Iris pigment epithelial cell (primary cell): ENCODE measurements around the gene FHOD3.
"Not testable (repeated sequence)": the region's sequence is repeated elsewhere in the genome, so short reads cannot be mapped to it uniquely, and the experiment has no call there.

ENCODE experiments used
- DNase-seq: peaks from one replicate; pipeline ENCODE4 v3.0.0-alpha.2; 2011; ENCODE audit warnings: low read depth

The FHOD3 gene

GRCh38 chr18:36757081-36757480 lies 459.6 kb downstream of the FHOD3 start:
- peak; percentile 59 for DNase-seq

- DNase-seq = no peak
Observed at GRCh38 chr18:36757991-36758390, 460.5 kb downstream of the FHOD3 start.

GRCh38 chr18:36758623-36759022 lies 461.1 kb downstream of the FHOD3 start:
- no peak for DNase-seq

GRCh38 chr18:36759167-36759776 lies 461.8 kb downstream of the FHOD3 start:
- DNase-seq = no peak

- DNase-seq = no peak
Observed at GRCh38 chr18:36760598-36760997, 463.1 kb downstream of the FHOD3 start.

- DNase-seq = no peak
Observed at GRCh38 chr18:36761186-36761698, 463.7 kb downstream of the FHOD3 start.

- peak; percentile 22 for DNase-seq
Observed at GRCh38 chr18:36762074-36762473, 464.6 kb downstream of the FHOD3 start.

GRCh38 chr18:36762965-36763364 lies 465.5 kb downstream of the FHOD3 start:
- not testable (repeated sequence) for DNase-seq

GRCh38 chr18:36766836-36767235 lies 469.3 kb downstream of the FHOD3 start:
- DNase-seq = no peak

- DNase-seq = peak; percentile 9
Observed at GRCh38 chr18:36769172-36769571, 471.7 kb downstream of the FHOD3 start.

GRCh38 chr18:36769611-36770314 lies 472.2 kb downstream of the FHOD3 start:
- peak; percentile 15 for DNase-seq

GRCh38 chr18:36770315-36770946 lies 472.9 kb downstream of the FHOD3 start:
- DNase-seq = peak; percentile 17

- no peak for DNase-seq
Observed at GRCh38 chr18:36771245-36771644, 473.7 kb downstream of the FHOD3 start.

GRCh38 chr18:36772241-36772723 lies 474.8 kb downstream of the FHOD3 start:
- DNase-seq = peak; percentile 14

GRCh38 chr18:36775396-36775795 lies 477.9 kb downstream of the FHOD3 start:
- DNase-seq = no peak

GRCh38 chr18:36776650-36777049 lies 479.1 kb downstream of the FHOD3 start:
- DNase-seq = no peak

- no peak for DNase-seq
Observed at GRCh38 chr18:36777566-36777965, 480.1 kb downstream of the FHOD3 start.

GRCh38 chr18:36780748-36781147 lies 483.2 kb downstream of the FHOD3 start:
- peak; percentile 27 for DNase-seq

- DNase-seq = no peak
Observed at GRCh38 chr18:36782710-36783109, 485.2 kb downstream of the FHOD3 start.

GRCh38 chr18:36783792-36784191 lies 486.3 kb downstream of the FHOD3 start:
- DNase-seq = no peak

- peak; percentile 93 for DNase-seq
Observed at GRCh38 chr18:36786686-36787085, 489.2 kb downstream of the FHOD3 start.

- DNase-seq = no peak
Observed at GRCh38 chr18:36792634-36793283, 495.2 kb downstream of the FHOD3 start.
